Stimulated activated CD8-positive, alpha-beta memory T cell treated with anti-CD3 and anti-CD28 coated beads, Interleukin-7, amount 100 ng/mL, for 48 hours (primary cell): Measurements from ENCODE around the gene MYL1.

Experiments used
- DNase-seq, 2 donors: peaks; one replicate each; pipeline ENCODE4 v3.0.0-alpha.2; 2020; ENCODE audit warnings: low read depth in 1 of 2; ENCODE audit errors: extremely low read depth in 1 of 2

The MYL1 gene

GRCh38 chr2:210315015-210315788 is at the start of gene MYL1:
Gene MYL1 (minus strand): TSS chr2:210315174. CDS start chr2:210315042, 132 bp downstream.
- no peak for DNase-seq

GRCh38 chr2:210363876-210364275 is 48.9 kb upstream of the MYL1 start:
- DNase-seq, result no peak

- no peak for DNase-seq
These were observed 48.3 kb upstream of the MYL1 start for GRCh38 chr2:210363261-210363660.

- DNase-seq, result no peak
These were observed 45.4 kb upstream of the MYL1 start for GRCh38 chr2:210360412-210360811.

- no peak for DNase-seq
These were observed 42.0 kb upstream of the MYL1 start for GRCh38 chr2:210356944-210357343.

GRCh38 chr2:210337159-210337558 is 22.2 kb upstream of the MYL1 start:
- DNase-seq, result no peak

- no peak for DNase-seq
These were observed 9.9 kb upstream of the MYL1 start for GRCh38 chr2:210324906-210325305.

- no peak for DNase-seq
These were observed 9.5 kb upstream of the MYL1 start for GRCh38 chr2:210324458-210324857.

- DNase-seq, result no peak
These were observed 8.0 kb upstream of the MYL1 start for GRCh38 chr2:210323003-210323402.

- no peak for DNase-seq
These were observed 3.9 kb upstream of the MYL1 start for GRCh38 chr2:210318891-210319290.

GRCh38 chr2:210318486-210318885 is 3.5 kb upstream of the MYL1 start:
- no peak for DNase-seq

GRCh38 chr2:210310550-210310949 is 4.4 kb downstream of the MYL1 start:
- DNase-seq, result no peak

- DNase-seq, result no peak
These were observed 5.3 kb downstream of the MYL1 start for GRCh38 chr2:210309548-210310233.

GRCh38 chr2:210303498-210303897 is 11.5 kb downstream of the MYL1 start:
- no peak for DNase-seq

- no peak for DNase-seq
These were observed 12.6 kb downstream of the MYL1 start for GRCh38 chr2:210302326-210302725.

GRCh38 chr2:210299866-210300373 is 15.1 kb downstream of the MYL1 start:
- no peak for DNase-seq

- DNase-seq, result no peak
These were observed 26.6 kb downstream of the MYL1 start for GRCh38 chr2:210288408-210288807.

GRCh38 chr2:210287301-210287700 is 27.7 kb downstream of the MYL1 start:
- DNase-seq, result no peak

- no peak for DNase-seq
These were observed 28.8 kb downstream of the MYL1 start for GRCh38 chr2:210286123-210286680.

GRCh38 chr2:210277133-210277532 is 37.8 kb downstream of the MYL1 start:
- DNase-seq, result no peak

- DNase-seq, result no peak
These were observed 43.7 kb downstream of the MYL1 start for GRCh38 chr2:210271300-210271699.

GRCh38 chr2:210269148-210269547 is 45.8 kb downstream of the MYL1 start:
- no peak for DNase-seq
